HepG2 (cell line): Measurements from ENCODE around the gene KIAA1328. TPM values are rescaled to one million over a fixed set of nuclear protein-coding genes. Genes with fewer than 3 reads are reported as not detected.

Experiments used
- ATAC-seq: fragments of 200-7000 bp; cut with Tn5 transposase; 3 replicates; pipeline ENCODE4 v1.9.1; 2020; ENCODE audit warnings: mild to moderate bottlenecking, moderate library complexity
- BruUV-seq: library from RNA; stranded (reverse); fragments of 400-500 nt; replicated peaks from 2 replicates; lab custom pipeline; 2021; lab: Mats Ljungman, UMichigan
- CTCF ChIA-PET: fragments of 300-600 bp; formaldehyde crosslinking; extraction: SDS; loops from one replicate; lab custom pipeline; 2021; ENCODE audit warnings: low total read pairs, inconsistent platforms, low intra/inter-chr PET ratio; lab: Yijun Ruan, JAX
- POLR2A ChIA-PET: fragments of 350-600 bp; sonication (Branson Sonifier 250); formaldehyde crosslinking; loops from one replicate; lab custom pipeline; 2020; ENCODE audit warnings: antibody characterized with exemption, inconsistent platforms; lab: Yijun Ruan, JAX
- DNase-seq: peaks from one replicate; pipeline ENCODE4 v3.0.0-alpha.2; 2015; ENCODE audit warnings: low spot score
- FAIRE-seq: peaks from 3 replicates; lab custom pipeline; 2011; peaks lifted over from hg19 to GRCh38; lab: Jason Lieb, UNC
- H2AFZ ChIP-seq: one replicate; pipeline ENCODE4 v1.6.1; 2011; ENCODE audit warnings: low read length, inconsistent platforms
- H3K27ac ChIP-seq: fragments of 300-600 bp; 3 replicates; pipeline ENCODE4 v1.8.0; 2011; ENCODE audit warnings: mixed run types, mild to moderate bottlenecking, mixed read lengths, low read length, inconsistent platforms; ENCODE audit not compliant: insufficient read depth; ENCODE audit errors: extremely low read length
- H3K27me3 ChIP-seq, 2 experiments: fragments of 200-600 bp in 1 of 2; 2 replicates in 1 of 2; 3 replicates in 1 of 2; pipeline versions ENCODE4 v1.6.0 to v1.8.0; 2011; ENCODE audit warnings: low read length in 2 of 2, mild to moderate bottlenecking in 2 of 2, moderate library complexity in 2 of 2, inconsistent platforms in 1 of 2; ENCODE audit not compliant: insufficient read depth in 2 of 2, control insufficient read depth in 1 of 2
- H3K36me3 ChIP-seq, 2 experiments: fragments of 200-600 bp in 1 of 2; replicated peaks in 1 of 2; 2 replicates in 1 of 2; 3 replicates in 1 of 2; pipeline versions ENCODE4 v1.5.1 to v1.8.0; 2011; ENCODE audit warnings: low read length in 2 of 2, inconsistent platforms in 1 of 2; ENCODE audit not compliant: insufficient read depth in 2 of 2, control insufficient read depth in 1 of 2
- H3K4me1 ChIP-seq: 2 replicates; pipeline ENCODE4 v1.5.1; 2012; ENCODE audit warnings: low read length, inconsistent platforms; ENCODE audit not compliant: insufficient read depth
- H3K4me2 ChIP-seq: 2 replicates; pipeline ENCODE4 v1.6.0; 2011; ENCODE audit warnings: low read depth, low read length, inconsistent platforms
- H3K4me3 ChIP-seq, 3 experiments: fragments of 200-600 bp in 1 of 3; sonication (generic), shearing (Covaris generic) in 1 of 3; replicated peaks in 1 of 3; 2 replicates each; pipeline ENCODE4 v1.5.1; 2011 to 2016; ENCODE audit warnings: low read length in 3 of 3, inconsistent platforms in 2 of 3, low read depth in 2 of 3, mild to moderate bottlenecking in 2 of 3, control low read depth in 1 of 3, mixed read lengths in 1 of 3; ENCODE audit not compliant: insufficient read depth in 1 of 3
- H3K79me2 ChIP-seq: one replicate; pipeline ENCODE4 v1.6.1; 2011; ENCODE audit warnings: low read length, inconsistent platforms; ENCODE audit not compliant: insufficient read depth
- H3K9ac ChIP-seq: 2 replicates; pipeline ENCODE4 v1.6.0; 2011; ENCODE audit warnings: mild to moderate bottlenecking, low read depth, low read length, inconsistent platforms; ENCODE audit not compliant: insufficient read depth
- H3K9me3 ChIP-seq: 2 replicates; pipeline ENCODE4 v1.5.1; 2012; ENCODE audit warnings: mild to moderate bottlenecking, low read length
- H4K20me1 ChIP-seq: 2 replicates; pipeline ENCODE4 v1.6.0; 2011; ENCODE audit warnings: inconsistent platforms, mild to moderate bottlenecking, low read length, moderate library complexity; ENCODE audit not compliant: insufficient read depth
- ARNT2 ChIP-seq: sonication (generic); formaldehyde crosslinking; IDR thresholded peaks from 2 replicates; pipeline ENCODE4 v1.8.0; 2022; ENCODE audit warnings: mild to moderate bottlenecking, low read depth, missing genetic modification reagents, moderate library complexity
- DDIT3 ChIP-seq: sonication (generic); formaldehyde crosslinking; IDR thresholded peaks from 2 replicates; pipeline ENCODE4 v1.4.0; 2020; ENCODE audit warnings: mild to moderate bottlenecking, missing genetic modification reagents
- GPBP1L1 ChIP-seq: sonication (generic); formaldehyde crosslinking; IDR thresholded peaks from 2 replicates; pipeline ENCODE4 v1.5.0; 2020; ENCODE audit warnings: mild to moderate bottlenecking, missing genetic modification reagents
- HMGA1 ChIP-seq: sonication (generic); formaldehyde crosslinking; conservative IDR thresholded peaks from 2 replicates; pipeline ENCODE4 v1.4.0; 2020; ENCODE audit warnings: missing genetic modification reagents
- KDM4B ChIP-seq: sonication (generic); formaldehyde crosslinking; IDR thresholded peaks from 2 replicates; pipeline ENCODE4 v1.4.0; 2020; ENCODE audit warnings: missing genetic modification reagents
- SMARCE1 ChIP-seq: fragments of 450-650 bp; IDR thresholded peaks from 2 replicates; pipeline ENCODE4 v1.6.1; 2017; ENCODE audit warnings: borderline replicate concordance
- ZKSCAN1 ChIP-seq: fragments of 150-350 bp; IDR thresholded peaks from 2 replicates; pipeline ENCODE4 v1.6.1; 2014; ENCODE audit warnings: low read length
- ZNF18 ChIP-seq: sonication (generic); formaldehyde crosslinking; IDR thresholded peaks from 2 replicates; pipeline ENCODE4 v1.8.0; 2022; ENCODE audit warnings: mild to moderate bottlenecking, missing genetic modification reagents; ENCODE audit not compliant: insufficient replicate concordance
- ZNF180 ChIP-seq: sonication (generic); formaldehyde crosslinking; IDR thresholded peaks from 2 replicates; pipeline ENCODE4 v1.4.0; 2020; ENCODE audit warnings: low read depth, missing genetic modification reagents, borderline replicate concordance
- ZNF382 ChIP-seq: sonication (generic); formaldehyde crosslinking; IDR thresholded peaks from 2 replicates; pipeline ENCODE4 v1.5.0; 2020; ENCODE audit warnings: missing genetic modification reagents, mild to moderate bottlenecking, borderline replicate concordance
- ZNF446 ChIP-seq: sonication (generic); formaldehyde crosslinking; IDR thresholded peaks from 2 replicates; pipeline ENCODE4 v1.5.0; 2020; ENCODE audit warnings: mild to moderate bottlenecking, missing genetic modification reagents
- ZNF549 ChIP-seq: sonication (generic); formaldehyde crosslinking; IDR thresholded peaks from 2 replicates; pipeline ENCODE4 v1.5.0; 2020; ENCODE audit warnings: missing genetic modification reagents
- WGBS: methylation state at CpG from one replicate; pipeline ENCODE4 v1.1.6; 2017; ENCODE audit warnings: low lambda C conversion rate; 5-methylcytosine and 5-hydroxymethylcytosine counted together
- in situ Hi-C: cut with HindIII; loops from 2 replicates; pipeline ENCODE4 v1.10.0; 2017; ENCODE audit warnings: low pct_unique_long_range_greater_than_20kb; ENCODE audit not compliant: extremely low pct_ligation_motif_present
- intact Hi-C: fragments of 100-400 bp; cut with micrococcal nuclease; formaldehyde crosslinking; loops from one replicate; pipeline ENCODE4 v1.10.0; 2022; ENCODE audit not compliant: unreplicated experiment
- polyA plus RNA-seq, 8 experiments: library from polyadenylated mRNA; depleted of rRNA in 3 of 8; stranded (reverse) in 7 of 8; unstranded in 1 of 8; fragments of >200 nt; fragmentation: Illumina TruSeq in 4 of 8; extraction: Trizol in 4 of 8; gene quantifications; 2 replicates each; pipeline versions ENCODE4 v1.2.1 to v1.2.3, GENCODE V29; 2011 to 2016; ENCODE audit warnings: low read depth in 4 of 8, missing spikeins in 1 of 8, mixed read lengths in 1 of 8; ENCODE audit not compliant: insufficient read depth in 1 of 8
- total RNA-seq, 5 experiments: library from RNA; depleted of rRNA; stranded (reverse); fragments of >200 nt; fragmentation: Illumina TruSeq; extraction: Trizol; gene quantifications; 2 replicates each; pipeline ENCODE4 v1.2.3, GENCODE V29; 2016; ENCODE audit warnings: low read depth in 1 of 5
- TF ChIP-seq, protein P1 (sequence below): sonication (generic); formaldehyde crosslinking; IDR thresholded peaks from 2 replicates; pipeline ENCODE4 v1.4.0; 2020; ENCODE audit warnings: missing genetic modification reagents

KIAA1328 gene
- total and polyA plus RNA-seq, 2 of the 13 experiments (the other 11 are each of a cell fraction or from before 2014, with no cell fraction given): 4.1 to 6.0 TPM

- TF ChIP-seq HMGA1 (CRISPR knock-in tag) (no peak), SMARCE1 (no peak), ZNF18 (CRISPR knock-in tag) (no peak)
- in situ Hi-C loops: no loop called here
These were observed 57.1 kb downstream of the KIAA1328 start for GRCh38 chr18:36885981-36886380.

DNA sequence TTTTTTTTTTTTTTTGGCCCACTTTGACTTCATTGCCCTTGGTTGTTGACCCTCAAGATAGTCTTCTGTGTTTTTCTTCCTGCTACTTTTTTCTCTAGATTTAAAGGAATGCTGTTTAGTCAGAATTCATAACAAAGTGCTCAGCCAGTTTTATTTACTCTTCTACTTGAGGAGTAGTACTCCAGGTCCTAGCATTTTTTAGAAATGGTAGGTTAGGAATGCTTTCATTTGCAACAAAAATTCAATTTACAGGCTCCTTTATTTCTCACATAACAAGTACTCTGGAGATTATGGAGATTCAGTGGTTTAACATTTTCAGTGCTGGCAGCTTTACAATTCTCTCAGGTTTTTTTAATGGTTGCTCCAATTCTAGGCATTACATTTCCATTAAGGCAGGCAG lies 58.2 kb downstream of the KIAA1328 start:
- no TSS peak for BruUV-seq
- CTCF ChIA-PET: no interaction called here
- DNase-seq: no peak
- TF ChIP-seq ZNF382 (CRISPR knock-in tag): no peak
- no peak for TF ChIP-seq ZNF446 (CRISPR knock-in tag)
- TF ChIP-seq ZKSCAN1: no peak
- TF ChIP-seq DDIT3: no peak
- TF ChIP-seq, protein P1, sequence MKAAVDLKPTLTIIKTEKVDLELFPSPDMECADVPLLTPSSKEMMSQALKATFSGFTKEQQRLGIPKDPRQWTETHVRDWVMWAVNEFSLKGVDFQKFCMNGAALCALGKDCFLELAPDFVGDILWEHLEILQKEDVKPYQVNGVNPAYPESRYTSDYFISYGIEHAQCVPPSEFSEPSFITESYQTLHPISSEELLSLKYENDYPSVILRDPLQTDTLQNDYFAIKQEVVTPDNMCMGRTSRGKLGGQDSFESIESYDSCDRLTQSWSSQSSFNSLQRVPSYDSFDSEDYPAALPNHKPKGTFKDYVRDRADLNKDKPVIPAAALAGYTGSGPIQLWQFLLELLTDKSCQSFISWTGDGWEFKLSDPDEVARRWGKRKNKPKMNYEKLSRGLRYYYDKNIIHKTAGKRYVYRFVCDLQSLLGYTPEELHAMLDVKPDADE (CRISPR knock-in tag): no peak
- TF ChIP-seq GPBP1L1: no peak
- no peak for TF ChIP-seq ARNT2 (CRISPR knock-in tag)
- no peak for TF ChIP-seq KDM4B (CRISPR knock-in tag)
- TF ChIP-seq ZNF180 (CRISPR knock-in tag): no peak
- no peak for TF ChIP-seq ZNF549

More at GRCh38 chr18:36885981-36886380, 57.1 kb downstream of the KIAA1328 start:
- no peaks in the 10 kb centered on the region for H3K9me3 ChIP-seq
- 100% methylated on average over 2 of the region's 2 CpGs for WGBS
- ATAC-seq (no peak), DNase-seq (no peak), FAIRE-seq (no peak)
- no TSS peak for BruUV-seq
- no peak overlapping the region for H3K4me3 ChIP-seq
- H3K27ac ChIP-seq: no peak overlapping the region
- no peaks in the 10 kb centered on the region for H3K79me2 ChIP-seq
- H3K9ac ChIP-seq: no peak overlapping the region
- no peak overlapping the region for H3K4me2 ChIP-seq
- H2AFZ ChIP-seq: no peak overlapping the region
- CTCF ChIA-PET: no interaction called here
- intact Hi-C loops: no loop called here
- H3K27me3 ChIP-seq: no peaks in the 10 kb centered on the region
- no peaks in the 10 kb centered on the region for H3K36me3 ChIP-seq
- no peaks in the 10 kb centered on the region for H4K20me1 ChIP-seq
- POLR2A ChIA-PET: no interaction called here
- no peaks in the 10 kb centered on the region for H3K4me1 ChIP-seq

More for the DNA sequence above, 58.2 kb downstream of the KIAA1328 start:
- Histone ChIP-seq H3K4me3 (no peak overlapping the region), H3K9me3 (no peaks in the 10 kb centered on the region), H3K9ac (no peak overlapping the region), H3K4me1 (no peaks in the 10 kb centered on the region), H2AFZ (no peak overlapping the region), H3K36me3 (no peaks in the 10 kb centered on the region), H4K20me1 (no peaks in the 10 kb centered on the region), H3K4me2 (no peak overlapping the region), H3K79me2 (no peaks in the 10 kb centered on the region), H3K27me3 (no peaks in the 10 kb centered on the region), H3K27ac (no peak overlapping the region)
- in situ Hi-C loops (no loop called here), intact Hi-C loops (no loop called here)
- POLR2A ChIA-PET: no interaction called here
- FAIRE-seq: no peak
- no peak for ATAC-seq
